KBM-7 (cell line): ENCODE results near the gene CDRT4.

Source experiments
- DNase-seq: peaks from one replicate; pipeline ENCODE4 v3.0.0-alpha.2; 2015
- in situ Hi-C: fragments of 300-500 bp; cut with MboI; formaldehyde crosslinking; loops from 2 replicates; pipeline ENCODE4 v1.14.3; 2020; ENCODE audit warnings: low sequenced_read_pairs, low pct_unique_long_range_greater_than_20kb, mixed read lengths

CDRT4 gene

GRCh38 chr17:15496735-15497670 lies 29.6 kb upstream of the CDRT4 start:
- no peak for DNase-seq
- in situ Hi-C loops = no loop called here

DNA sequence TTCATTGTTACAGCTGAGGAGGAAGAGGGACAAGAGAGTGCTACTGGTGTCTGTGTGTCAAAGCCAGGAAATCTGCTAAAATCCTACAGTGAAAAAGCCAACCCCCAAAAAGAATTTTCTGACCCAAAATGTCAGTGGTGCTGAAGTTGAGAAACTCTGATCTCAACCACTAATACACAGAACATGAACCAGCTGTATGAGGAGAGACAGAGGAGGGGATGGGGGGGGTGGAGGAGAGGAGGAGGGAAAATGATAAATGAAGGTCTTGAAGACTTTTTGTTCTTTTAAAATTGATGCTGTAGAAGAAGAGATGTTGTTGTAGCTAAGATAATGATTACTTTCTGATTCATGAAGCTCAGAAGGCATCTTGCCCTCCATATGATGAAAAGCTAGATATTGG lies 27.4 kb upstream of the CDRT4 start:
- in situ Hi-C loops = no loop called here
- DNase-seq = no peak

DNA sequence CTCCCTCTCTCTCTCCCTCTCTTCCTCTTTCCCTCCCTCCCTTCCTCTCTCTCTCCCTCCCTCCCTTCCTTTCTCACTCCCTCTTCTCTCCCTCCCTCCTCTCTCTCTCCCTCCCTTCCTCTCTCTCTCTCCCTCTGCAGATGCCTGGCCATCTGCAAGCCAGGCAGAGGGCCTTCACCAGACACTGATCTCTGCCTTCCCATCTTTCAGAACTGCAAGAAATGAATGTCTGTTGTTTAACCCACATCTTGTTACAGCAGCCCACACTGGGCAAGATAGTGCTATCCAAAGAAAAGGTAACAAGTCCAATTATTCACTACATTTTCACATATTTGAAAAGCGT lies 26.2 kb upstream of the CDRT4 start:
- in situ Hi-C loops = no loop called here
- no peak for DNase-seq

GRCh38 chr17:15492791-15493692 lies 25.6 kb upstream of the CDRT4 start:
- in situ Hi-C loops = no loop called here

GRCh38 chr17:15492186-15492585 lies 24.8 kb upstream of the CDRT4 start:
- in situ Hi-C loops = no loop called here

More at GRCh38 chr17:15492791-15493692, 25.6 kb upstream of the CDRT4 start:
- no peak for DNase-seq

DNA sequence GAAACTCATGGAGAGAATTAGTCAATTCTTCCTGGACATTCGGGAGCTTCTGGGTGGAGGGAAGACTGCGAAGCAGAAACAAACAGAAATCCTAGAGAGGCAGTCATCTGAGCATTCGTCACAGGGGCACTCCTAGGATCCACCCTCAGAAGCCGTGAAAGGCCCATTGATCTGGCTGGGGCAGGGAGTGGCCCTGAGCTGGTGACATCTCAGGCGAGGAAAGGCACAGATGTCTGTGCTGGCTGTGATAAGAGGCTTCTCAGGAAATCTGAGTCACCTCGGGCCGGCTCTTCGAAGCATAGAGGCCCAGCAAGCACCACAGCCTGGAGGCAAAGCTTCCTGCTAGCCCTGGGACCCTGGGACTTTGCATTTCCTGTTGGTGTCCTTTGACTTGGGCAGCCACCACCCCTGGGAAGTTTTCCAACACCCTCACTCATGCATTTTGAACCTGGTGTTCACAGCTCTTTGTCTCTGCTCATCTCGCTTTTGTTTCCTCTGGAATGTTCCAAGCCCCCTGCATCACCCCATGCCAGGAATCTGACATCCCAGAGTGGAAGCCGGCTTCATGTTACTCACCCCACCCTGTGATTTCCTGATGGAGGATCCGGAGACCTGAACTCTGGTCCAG lies 23.3 kb upstream of the CDRT4 start:
- in situ Hi-C loops = no loop called here
- DNase-seq = peak; percentile 88

More at GRCh38 chr17:15492186-15492585, 24.8 kb upstream of the CDRT4 start:
- no peak for DNase-seq

- DNase-seq = no peak
- in situ Hi-C loops = no loop called here
These were observed 21.1 kb upstream of the CDRT4 start for GRCh38 chr17:15488557-15488956.

DNA sequence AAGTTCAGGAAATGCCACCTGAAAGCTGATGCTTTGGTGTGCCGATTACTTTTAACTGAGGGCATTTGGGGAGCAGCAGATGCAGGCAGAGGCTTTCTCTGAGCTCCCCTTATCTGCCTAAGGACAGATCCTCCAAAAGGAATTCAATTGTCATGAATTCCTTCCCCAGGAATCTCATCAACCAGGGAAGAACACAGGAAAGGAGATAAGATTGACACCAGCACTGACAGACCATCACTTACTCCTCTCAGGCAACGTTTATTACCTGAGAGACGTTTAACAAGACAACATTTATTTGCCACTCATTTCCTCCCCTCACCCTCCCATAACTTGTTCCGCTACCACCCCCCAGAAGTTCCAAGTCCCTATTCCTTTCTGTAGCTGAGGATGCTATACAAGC lies 17.6 kb upstream of the CDRT4 start:
- in situ Hi-C loops = no loop called here

GRCh38 chr17:15483431-15483830 lies 16.0 kb upstream of the CDRT4 start:
- in situ Hi-C loops = no loop called here
- no peak for DNase-seq

More for the DNA sequence above, 17.6 kb upstream of the CDRT4 start:
- DNase-seq = no peak

DNA sequence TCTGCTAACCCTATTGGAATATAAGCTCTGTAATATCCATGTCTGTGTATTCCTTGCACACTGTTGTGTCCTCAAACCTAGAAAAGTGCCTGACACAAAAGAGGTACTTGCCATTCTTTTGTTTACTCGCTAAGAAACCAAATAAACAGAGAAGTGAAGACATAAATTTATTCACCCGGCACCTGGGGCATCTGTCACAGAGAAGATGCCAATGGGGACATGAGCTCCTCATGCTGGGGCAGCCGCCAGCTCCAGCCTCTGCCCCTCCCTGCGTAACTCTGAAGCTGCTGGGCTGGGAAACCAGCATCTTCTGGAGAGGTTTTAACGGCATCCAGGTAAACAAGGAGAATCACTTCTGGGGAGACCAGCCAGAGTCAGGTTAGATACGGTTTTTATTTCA lies 15.1 kb upstream of the CDRT4 start:
- in situ Hi-C loops = no loop called here
- DNase-seq = no peak

GRCh38 chr17:15481481-15481880 lies 14.1 kb upstream of the CDRT4 start:
- no peak for DNase-seq
- in situ Hi-C loops = no loop called here

DNA sequence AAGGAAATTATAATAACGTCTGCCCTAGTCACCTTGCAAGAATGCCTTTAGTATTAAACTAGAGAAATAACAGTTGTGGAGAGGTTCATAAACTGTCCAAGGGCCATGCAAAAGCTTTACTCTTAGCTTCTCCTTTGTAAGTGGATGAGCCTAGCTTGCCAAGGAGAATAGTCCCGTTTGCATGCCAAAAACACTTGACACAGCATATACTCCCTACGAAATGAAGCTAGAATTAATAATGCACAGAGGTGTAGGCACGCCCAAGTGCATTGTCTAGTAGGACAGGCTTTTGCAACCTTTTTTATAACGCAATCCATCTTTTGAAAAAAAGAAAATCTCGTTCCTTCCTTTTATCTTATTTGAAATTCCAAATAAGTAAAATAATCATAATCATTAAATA lies 12.8 kb upstream of the CDRT4 start:
- no peak for DNase-seq
- in situ Hi-C loops = no loop called here

DNA sequence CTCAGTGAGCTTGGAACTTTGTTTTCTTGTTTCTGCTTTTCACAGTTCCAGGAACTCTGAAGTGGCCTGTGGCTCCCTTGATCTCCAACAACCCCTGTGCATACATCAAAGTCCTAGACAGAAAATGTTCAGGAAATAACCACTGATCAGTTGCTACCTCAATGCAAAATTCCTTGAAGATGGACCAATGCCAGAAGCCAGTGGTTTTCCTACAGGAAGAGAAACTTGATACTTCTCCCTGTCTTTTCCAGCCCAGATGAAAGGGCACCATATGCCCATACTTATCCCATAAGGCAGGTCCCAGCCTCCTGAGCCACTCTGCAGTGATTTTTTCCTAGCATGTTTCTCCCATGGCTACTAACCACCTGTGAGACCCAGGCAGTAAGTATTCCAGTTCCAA lies 12.3 kb upstream of the CDRT4 start:
- in situ Hi-C loops = no loop called here
- no peak for DNase-seq

- in situ Hi-C loops = no loop called here
- no peak for DNase-seq
These were observed 11.4 kb upstream of the CDRT4 start for GRCh38 chr17:15478845-15479244.

DNA sequence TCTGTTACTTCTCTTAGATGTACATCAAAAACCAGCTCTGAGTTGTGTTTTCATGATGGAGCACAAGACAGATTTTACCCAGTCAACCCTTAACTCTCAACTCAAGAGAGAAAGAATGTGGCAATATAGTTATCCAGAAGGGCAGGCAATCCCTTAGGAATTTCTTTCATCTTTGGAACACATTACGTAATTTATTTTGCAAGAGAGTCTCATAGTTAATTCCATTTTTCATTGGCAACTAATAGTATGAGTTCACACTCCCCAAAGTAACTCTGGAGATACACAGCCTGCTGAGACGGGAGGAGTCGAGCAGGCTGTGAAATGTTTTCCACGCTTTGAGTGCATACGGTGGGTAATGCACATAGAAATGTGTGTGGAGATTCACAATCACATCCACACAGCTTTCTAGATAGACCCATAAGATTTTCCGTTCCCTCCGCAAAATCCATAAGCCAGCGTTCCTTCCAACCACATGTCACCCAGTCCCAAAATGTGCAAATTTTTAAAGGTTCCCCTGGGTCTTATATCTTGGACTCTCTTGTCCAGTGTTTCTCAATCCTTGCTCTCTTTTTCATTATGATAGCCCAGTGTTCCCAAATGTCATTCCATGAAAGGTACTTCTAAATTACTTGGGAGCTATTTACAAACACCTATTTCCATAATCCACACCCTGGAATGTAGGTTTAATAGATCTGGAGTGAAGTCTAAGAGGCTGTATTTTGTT lies 8.4 kb upstream of the CDRT4 start:
- no peak for DNase-seq
- in situ Hi-C loops = no loop called here

- in situ Hi-C loops = no loop called here
- DNase-seq = no peak
These were observed 5.5 kb upstream of the CDRT4 start for GRCh38 chr17:15472891-15473290.

DNA sequence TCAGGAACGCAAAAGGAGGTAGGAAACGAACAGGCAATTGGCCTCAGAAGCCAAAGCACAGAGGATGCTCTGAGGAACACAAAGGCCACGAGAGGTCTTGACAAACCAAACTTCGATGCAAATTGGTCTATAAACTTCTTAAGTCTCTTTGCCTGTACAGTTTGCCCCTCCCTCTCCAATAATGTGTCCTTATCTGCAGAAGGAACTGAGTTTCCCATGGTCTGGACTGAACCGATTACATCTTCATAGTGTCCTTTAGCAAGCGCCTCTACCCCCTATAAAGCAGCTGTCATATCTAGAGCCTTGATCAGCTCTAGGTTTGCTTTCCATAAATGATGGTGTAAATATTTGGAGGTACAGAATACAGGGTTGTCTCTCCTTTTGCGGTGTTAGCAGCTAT lies 3.1 kb upstream of the CDRT4 start:
- in situ Hi-C loops = no loop called here
- no peak for DNase-seq

GRCh38 chr17:15469260-15469659 lies 1.8 kb upstream of the CDRT4 start:
- in situ Hi-C loops = no loop called here
- no peak for DNase-seq

GRCh38 chr17:15468126-15468525 lies 705 bp upstream of the CDRT4 start:
- in situ Hi-C loops = no loop called here
- no peak for DNase-seq
